Fibroblast of mammary gland (primary cell): ENCODE results near the gene SLK.

Experiments used
- DNase-seq: peaks from one replicate; pipeline ENCODE4 v3.0.0-alpha.2; 2010; ENCODE audit warnings: low read depth
- H3K4me3 ChIP-seq: 2 replicates; pipeline ENCODE4 v1.5.1; 2011; ENCODE audit warnings: low read depth, mild to moderate bottlenecking, low read length, moderate library complexity; ENCODE audit not compliant: control insufficient read depth
- TF ChIP-seq, protein P1 (sequence below): conservative IDR thresholded peaks from 2 replicates; pipeline ENCODE4 v1.5.1; 2011; ENCODE audit warnings: low read depth, low read length, inconsistent platforms; ENCODE audit not compliant: control insufficient read depth, insufficient read depth

The SLK gene

DNA sequence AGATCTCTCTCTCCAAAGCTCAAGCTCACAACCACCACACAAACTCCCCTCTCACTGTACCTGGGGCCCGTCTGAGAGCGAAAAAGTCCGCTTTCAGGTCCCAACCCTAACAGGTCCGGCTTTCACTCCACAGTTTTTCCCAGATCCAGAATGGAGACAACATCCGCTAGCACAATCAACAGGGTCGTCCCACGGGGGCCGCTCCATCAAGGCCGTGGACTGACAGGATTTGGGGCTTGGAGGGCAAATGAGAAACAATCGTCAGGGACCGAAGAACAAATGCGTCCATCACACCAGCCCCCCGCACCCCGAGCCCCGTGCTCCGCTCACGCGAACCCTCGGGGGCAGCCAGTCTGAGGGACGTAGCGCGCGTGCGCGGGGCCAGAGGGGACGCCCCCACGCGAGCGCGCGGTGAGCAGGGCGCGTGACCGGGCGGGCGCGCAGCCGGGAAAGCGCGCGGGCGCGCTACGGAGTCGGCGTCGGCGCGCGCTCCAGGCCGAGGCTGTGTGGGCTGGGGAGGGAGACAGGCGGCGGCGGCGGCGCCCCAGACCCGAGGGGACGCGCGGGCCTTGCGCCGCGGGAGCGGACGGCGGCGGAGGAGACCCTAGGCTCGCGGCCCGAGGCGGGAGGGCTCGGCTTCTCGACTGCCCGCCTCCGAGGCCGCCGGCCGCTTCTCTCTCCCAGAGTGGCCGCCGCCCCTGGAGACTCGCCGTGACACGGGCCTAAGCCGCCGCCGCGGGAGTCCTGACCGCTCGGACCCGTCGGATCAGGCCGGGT lies at the start of gene SLK:
SLK (plus strand) TSS at position 470 of the 777 bp plus-strand sequence. CDS start 606 bp downstream, outside the sequence.
- DNase-seq, result peak; percentile 76
- TF ChIP-seq, protein P1, sequence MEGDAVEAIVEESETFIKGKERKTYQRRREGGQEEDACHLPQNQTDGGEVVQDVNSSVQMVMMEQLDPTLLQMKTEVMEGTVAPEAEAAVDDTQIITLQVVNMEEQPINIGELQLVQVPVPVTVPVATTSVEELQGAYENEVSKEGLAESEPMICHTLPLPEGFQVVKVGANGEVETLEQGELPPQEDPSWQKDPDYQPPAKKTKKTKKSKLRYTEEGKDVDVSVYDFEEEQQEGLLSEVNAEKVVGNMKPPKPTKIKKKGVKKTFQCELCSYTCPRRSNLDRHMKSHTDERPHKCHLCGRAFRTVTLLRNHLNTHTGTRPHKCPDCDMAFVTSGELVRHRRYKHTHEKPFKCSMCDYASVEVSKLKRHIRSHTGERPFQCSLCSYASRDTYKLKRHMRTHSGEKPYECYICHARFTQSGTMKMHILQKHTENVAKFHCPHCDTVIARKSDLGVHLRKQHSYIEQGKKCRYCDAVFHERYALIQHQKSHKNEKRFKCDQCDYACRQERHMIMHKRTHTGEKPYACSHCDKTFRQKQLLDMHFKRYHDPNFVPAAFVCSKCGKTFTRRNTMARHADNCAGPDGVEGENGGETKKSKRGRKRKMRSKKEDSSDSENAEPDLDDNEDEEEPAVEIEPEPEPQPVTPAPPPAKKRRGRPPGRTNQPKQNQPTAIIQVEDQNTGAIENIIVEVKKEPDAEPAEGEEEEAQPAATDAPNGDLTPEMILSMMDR, result no peak
- H3K4me3 ChIP-seq, result peak within 1 kb of the TSS; percentile 95

DNA sequence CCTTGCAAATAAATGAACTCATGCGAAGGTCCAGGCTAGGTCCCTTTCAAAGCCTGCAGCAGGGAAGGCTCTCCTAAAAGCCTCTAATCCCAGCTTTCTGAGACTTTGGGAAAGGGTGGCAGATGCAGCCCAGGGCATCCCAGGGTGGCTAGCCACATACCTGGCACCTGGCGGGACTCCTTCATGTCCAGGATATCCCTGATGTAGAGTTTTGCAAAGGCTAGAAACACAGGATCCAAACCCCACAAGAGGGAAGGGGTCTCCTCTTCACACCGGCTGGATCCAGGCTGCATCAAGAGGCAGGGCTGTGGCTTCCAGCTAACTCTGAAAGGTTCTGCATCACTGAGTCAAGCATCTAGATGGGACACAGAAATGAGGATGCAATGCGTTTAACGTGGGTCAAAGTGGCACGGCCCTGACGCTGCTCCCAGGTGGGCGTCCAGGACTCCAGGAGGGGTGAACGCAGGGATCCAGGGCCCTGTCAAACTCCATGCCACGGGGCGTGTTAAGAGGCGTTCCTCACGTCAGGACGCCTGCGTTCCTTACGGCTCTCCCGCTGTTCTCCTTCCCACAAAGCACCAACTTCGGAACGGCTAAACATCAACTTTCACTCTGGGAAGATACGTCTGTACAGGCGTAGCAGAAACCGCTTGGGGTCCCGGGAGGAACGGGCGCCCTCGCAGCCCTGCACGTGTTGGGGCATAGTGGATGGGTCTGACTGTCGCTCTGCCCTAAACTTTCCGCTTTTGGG lies 49.5 kb upstream of the SLK start:
- TF ChIP-seq, protein P1, result no peak
- peak overlapping the region; percentile 82 for H3K4me3 ChIP-seq
- DNase-seq, result peak; percentile 62

DNA sequence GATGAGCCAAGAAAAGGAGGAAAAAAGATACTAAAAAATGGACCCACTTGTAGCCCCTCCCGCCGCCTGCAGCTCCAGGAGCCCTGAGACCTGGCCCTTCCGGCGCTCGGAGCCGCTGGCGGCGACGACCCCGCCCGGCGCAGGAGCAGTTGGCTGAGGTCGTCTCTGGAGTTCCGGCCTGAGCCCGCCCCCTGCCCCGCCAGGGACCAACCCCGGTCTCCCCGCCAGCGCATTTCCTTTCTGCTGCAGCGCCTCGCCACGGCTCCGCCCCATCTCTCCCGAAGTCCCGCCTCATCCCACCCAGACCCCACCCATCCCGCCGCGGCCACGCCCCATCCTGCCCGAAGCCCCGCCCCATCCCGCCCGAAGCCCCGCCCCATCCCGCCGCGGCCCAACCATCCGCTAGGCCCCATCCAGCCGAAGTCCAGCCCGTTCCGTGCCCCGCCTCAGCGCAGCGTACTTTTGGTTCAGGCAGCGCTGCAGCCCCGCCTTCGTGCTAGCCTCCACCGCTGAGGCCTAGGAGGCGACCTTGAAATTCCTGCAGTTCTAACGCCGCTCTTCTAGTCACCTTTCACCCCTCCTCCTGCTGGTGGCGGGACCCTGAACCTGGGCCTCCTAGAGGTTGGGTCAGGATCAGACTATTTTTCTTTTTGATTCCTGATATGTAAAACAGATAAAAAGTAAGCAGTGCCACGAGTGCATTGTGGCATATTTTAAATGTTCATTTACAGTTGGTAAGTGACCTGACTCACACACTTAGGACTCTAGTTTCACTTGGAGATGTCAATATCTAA lies 48.7 kb upstream of the SLK start, which contains the start of gene STN1:
STN1 (minus strand) TSS at position 132 of the 794 bp plus-strand sequence. CDS start 590 bp downstream, outside the sequence.
- H3K4me3 ChIP-seq, result peak within 1 kb of the TSS; percentile 82
- peak; percentile 93 for DNase-seq
- TF ChIP-seq, protein P1, result no peak

DNA sequence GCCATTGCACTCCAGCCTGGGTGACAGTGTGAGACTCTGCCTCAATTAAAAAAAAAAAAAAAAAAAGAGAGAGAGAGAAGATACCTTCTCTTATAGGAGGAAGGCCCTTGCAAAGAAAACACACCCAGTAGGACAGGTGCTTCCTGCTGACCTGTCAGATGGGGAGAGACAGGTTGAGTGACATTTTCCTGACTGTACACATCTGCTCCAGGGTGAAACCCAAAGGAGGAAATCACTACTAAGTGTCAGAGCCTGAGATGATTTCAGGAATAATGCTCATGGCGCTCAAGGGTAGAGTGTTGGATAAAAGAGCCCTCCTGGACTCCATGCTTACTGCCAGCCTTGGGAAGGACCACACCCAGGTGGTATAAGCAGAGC lies 47.3 kb upstream of the SLK start:
- no peak for DNase-seq
- H3K4me3 ChIP-seq, result no peak overlapping the region
- TF ChIP-seq, protein P1, result no peak

DNA sequence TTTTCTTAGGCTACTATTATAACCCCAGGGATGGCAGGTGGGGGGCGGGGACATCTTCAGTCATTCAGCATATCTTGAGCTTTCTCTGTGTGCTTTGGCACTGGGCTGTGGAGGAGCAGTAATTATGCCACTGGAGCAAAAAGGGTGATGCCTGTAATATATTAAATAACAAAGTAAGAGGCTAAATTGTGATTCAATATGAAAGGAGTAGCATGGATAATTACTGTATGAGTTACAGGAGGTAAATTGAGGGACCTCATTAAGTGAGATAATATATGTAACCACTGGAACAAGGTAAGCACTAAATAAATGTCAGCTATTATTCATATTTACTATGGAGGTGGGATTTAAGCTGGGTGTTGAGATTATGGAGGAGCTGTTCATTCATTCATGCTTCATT lies 45.7 kb upstream of the SLK start:
- H3K4me3 ChIP-seq, result no peak overlapping the region
- DNase-seq, result no peak
- TF ChIP-seq, protein P1, result no peak

DNA sequence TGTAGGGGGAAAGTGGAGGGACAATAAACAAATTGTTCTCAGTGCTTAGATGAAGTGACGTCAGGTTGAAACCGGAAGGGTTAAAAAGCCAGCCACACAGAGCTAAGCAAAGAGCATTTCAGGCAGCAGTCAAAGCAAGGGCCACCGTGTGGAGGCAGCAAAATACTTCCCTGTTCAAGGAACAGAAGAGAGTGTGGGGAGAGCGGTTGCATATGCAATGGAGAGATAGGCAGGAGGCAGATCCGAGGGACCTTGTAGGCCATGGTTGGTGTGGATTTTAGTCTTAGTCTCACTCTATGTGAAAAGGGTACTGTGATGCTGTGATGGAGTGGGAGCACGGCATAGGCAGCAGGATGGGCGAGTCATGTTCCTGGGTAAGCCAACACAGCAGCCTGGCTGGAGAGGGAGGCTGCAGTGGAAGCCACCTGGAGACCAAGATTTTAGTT lies 45.2 kb upstream of the SLK start:
- TF ChIP-seq, protein P1, result no peak
- H3K4me3 ChIP-seq, result no peak overlapping the region
- DNase-seq, result no peak
